Measurements from ENCODE around the gene GHRH. TPM values are rescaled to one million over a fixed set of nuclear protein-coding genes. Genes with fewer than 3 reads are reported as not detected.

GHRH gene
- total and polyA plus RNA-seq, 4 donors: not detected

DNA sequence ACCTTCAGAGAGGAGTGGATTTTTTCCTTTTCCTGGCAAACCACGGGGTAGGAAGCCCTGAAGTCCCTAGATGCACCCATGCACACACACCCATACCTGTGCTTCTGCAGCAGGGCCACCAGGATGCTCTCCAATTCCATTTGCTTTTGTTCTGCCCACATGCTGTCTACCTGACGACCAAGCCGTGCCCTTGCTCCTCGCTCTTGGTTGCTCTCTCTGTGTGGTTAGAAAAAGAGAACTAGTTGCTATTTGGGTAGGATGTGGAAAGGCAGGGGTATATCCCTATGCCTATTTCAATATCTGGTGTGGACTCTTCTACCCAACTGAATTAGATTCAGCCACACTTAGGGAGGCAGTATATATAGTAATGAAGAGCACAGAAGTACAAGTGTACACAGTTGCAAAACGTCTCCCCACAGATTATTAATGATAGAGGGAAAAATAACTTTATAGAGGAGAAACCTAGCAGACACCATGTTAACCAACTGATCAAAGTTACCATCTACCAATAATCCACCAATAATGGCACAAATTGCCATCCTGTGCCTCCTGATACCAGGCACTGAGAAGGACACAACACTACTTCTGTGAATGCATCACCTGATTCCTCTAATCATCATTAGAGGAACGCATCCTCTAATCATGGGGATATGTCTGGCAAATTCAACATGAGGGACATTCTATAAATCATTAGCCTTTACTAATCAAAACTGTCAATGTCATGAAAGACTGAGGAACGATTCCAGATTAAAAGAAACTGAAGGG, 7.3 kb downstream of the GHRH start:
- TF ChIP-seq GABPA (IDR thresholded peaks at IDR 0.05 in 1 of 2, conservative IDR thresholded peaks at IDR 0.05 in 1 of 2): no peak
- no peak for TF ChIP-seq HNF4G (IDR thresholded peaks at IDR 0.05)
- TF ChIP-seq SP1 (IDR thresholded peaks at IDR 0.05): no peak
- TF ChIP-seq, protein P1, sequence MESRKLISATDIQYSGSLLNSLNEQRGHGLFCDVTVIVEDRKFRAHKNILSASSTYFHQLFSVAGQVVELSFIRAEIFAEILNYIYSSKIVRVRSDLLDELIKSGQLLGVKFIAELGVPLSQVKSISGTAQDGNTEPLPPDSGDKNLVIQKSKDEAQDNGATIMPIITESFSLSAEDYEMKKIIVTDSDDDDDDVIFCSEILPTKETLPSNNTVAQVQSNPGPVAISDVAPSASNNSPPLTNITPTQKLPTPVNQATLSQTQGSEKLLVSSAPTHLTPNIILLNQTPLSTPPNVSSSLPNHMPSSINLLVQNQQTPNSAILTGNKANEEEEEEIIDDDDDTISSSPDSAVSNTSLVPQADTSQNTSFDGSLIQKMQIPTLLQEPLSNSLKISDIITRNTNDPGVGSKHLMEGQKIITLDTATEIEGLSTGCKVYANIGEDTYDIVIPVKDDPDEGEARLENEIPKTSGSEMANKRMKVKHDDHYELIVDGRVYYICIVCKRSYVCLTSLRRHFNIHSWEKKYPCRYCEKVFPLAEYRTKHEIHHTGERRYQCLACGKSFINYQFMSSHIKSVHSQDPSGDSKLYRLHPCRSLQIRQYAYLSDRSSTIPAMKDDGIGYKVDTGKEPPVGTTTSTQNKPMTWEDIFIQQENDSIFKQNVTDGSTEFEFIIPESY (IDR thresholded peaks at IDR 0.05): no peak
- TF ChIP-seq, protein P2, sequence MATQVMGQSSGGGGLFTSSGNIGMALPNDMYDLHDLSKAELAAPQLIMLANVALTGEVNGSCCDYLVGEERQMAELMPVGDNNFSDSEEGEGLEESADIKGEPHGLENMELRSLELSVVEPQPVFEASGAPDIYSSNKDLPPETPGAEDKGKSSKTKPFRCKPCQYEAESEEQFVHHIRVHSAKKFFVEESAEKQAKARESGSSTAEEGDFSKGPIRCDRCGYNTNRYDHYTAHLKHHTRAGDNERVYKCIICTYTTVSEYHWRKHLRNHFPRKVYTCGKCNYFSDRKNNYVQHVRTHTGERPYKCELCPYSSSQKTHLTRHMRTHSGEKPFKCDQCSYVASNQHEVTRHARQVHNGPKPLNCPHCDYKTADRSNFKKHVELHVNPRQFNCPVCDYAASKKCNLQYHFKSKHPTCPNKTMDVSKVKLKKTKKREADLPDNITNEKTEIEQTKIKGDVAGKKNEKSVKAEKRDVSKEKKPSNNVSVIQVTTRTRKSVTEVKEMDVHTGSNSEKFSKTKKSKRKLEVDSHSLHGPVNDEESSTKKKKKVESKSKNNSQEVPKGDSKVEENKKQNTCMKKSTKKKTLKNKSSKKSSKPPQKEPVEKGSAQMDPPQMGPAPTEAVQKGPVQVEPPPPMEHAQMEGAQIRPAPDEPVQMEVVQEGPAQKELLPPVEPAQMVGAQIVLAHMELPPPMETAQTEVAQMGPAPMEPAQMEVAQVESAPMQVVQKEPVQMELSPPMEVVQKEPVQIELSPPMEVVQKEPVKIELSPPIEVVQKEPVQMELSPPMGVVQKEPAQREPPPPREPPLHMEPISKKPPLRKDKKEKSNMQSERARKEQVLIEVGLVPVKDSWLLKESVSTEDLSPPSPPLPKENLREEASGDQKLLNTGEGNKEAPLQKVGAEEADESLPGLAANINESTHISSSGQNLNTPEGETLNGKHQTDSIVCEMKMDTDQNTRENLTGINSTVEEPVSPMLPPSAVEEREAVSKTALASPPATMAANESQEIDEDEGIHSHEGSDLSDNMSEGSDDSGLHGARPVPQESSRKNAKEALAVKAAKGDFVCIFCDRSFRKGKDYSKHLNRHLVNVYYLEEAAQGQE (IDR thresholded peaks at IDR 0.05): no peak
- no peak for TF ChIP-seq NR2F2 (IDR thresholded peaks at IDR 0.05)
- TF ChIP-seq, protein P3, sequence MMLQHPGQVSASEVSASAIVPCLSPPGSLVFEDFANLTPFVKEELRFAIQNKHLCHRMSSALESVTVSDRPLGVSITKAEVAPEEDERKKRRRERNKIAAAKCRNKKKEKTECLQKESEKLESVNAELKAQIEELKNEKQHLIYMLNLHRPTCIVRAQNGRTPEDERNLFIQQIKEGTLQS (IDR thresholded peaks at IDR 0.05): no peak
- TF ChIP-seq, protein P4, sequence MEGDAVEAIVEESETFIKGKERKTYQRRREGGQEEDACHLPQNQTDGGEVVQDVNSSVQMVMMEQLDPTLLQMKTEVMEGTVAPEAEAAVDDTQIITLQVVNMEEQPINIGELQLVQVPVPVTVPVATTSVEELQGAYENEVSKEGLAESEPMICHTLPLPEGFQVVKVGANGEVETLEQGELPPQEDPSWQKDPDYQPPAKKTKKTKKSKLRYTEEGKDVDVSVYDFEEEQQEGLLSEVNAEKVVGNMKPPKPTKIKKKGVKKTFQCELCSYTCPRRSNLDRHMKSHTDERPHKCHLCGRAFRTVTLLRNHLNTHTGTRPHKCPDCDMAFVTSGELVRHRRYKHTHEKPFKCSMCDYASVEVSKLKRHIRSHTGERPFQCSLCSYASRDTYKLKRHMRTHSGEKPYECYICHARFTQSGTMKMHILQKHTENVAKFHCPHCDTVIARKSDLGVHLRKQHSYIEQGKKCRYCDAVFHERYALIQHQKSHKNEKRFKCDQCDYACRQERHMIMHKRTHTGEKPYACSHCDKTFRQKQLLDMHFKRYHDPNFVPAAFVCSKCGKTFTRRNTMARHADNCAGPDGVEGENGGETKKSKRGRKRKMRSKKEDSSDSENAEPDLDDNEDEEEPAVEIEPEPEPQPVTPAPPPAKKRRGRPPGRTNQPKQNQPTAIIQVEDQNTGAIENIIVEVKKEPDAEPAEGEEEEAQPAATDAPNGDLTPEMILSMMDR (IDR thresholded peaks at IDR 0.05; ENCODE audit: low read depth, low read length, missing input control): no peak
- no peak for TF ChIP-seq FOXA2 (IDR thresholded peaks at IDR 0.05)
- TF ChIP-seq JUND (IDR thresholded peaks at IDR 0.05): no peak
- no peak for TF ChIP-seq RAD21 (IDR thresholded peaks at IDR 0.05)
- TF ChIP-seq HNF4A (conservative IDR thresholded peaks at IDR 0.05): no peak
- no peak for TF ChIP-seq YY1 (IDR thresholded peaks at IDR 0.05)
- TF ChIP-seq RXRA (IDR thresholded peaks at IDR 0.05): no peak
- TF ChIP-seq EGR1 (IDR thresholded peaks at IDR 0.05; ENCODE audit: low read depth in 2 of 2): no peak

DNA sequence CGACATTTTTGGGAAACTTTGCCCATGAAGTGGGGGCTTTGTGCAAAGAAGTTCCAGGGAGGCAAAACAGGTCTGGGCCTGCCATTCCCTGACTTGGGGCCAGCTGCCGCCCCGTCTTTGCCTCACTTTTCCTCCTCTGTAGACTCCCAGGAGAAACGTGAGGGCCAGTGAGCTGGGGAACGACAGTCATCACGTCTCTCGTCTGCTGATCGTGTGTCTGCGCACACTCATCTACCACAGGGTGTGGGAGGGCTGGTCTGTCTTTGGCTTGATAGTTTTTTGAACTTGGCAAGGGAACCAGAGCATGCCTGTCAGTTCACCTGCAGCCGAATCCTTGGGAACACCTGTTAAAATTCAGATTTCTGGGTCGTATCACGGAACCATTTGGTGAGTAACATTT, 8.5 kb downstream of the GHRH start:
- TF ChIP-seq JUND (IDR thresholded peaks at IDR 0.05): no peak
- TF ChIP-seq, protein P2 (IDR thresholded peaks at IDR 0.05): no peak
- no peaks in the 10 kb centered on the region for H3K27me3 ChIP-seq (ENCODE audit: control insufficient read depth in 4 of 4, insufficient read depth in 4 of 4, low read length in 3 of 4)
- H3K27ac ChIP-seq (ENCODE audit: low read depth in 1 of 2, low read length in 2 of 2): no peak overlapping the region
- no peaks in the 10 kb centered on the region for H3K36me3 ChIP-seq (ENCODE audit: control insufficient read depth in 4 of 4, insufficient read depth in 3 of 4, low read depth in 1 of 4, low read length in 3 of 4)
- H3K9ac ChIP-seq (ENCODE audit: low read depth in 1 of 2, low read length in 2 of 2): no peak overlapping the region
- 94% methylated on average over 12 of the region's 12 CpGs for WGBS
- H3K4me1 ChIP-seq (ENCODE audit: control insufficient read depth in 4 of 4, insufficient read depth in 4 of 4, low read length in 3 of 4): no peaks in the 10 kb centered on the region
- H3K4me3 ChIP-seq (ENCODE audit: low read depth in 1 of 3, low read length in 3 of 3): no peak overlapping the region
- DNase-seq (ENCODE audit: low spot score): no peak
- peaks cover 0 to 5% (median 2%) of the 10 kb centered on the region in 4 donors for H3K9me3 ChIP-seq (ENCODE audit: control insufficient read depth in 4 of 4, low read length in 3 of 4)

More for the DNA sequence above, 7.3 kb downstream of the GHRH start:
- 83% methylated on average over 7 of the region's 7 CpGs for WGBS
- Histone ChIP-seq H3K36me3 (ENCODE audit: control insufficient read depth in 4 of 4, insufficient read depth in 3 of 4, low read depth in 1 of 4, low read length in 3 of 4) (no peaks in the 10 kb centered on the region), H3K9ac (ENCODE audit: low read depth in 1 of 2, low read length in 2 of 2) (no peak overlapping the region), H3K27me3 (ENCODE audit: control insufficient read depth in 4 of 4, insufficient read depth in 4 of 4, low read length in 3 of 4) (no peaks in the 10 kb centered on the region), H3K4me3 (ENCODE audit: low read depth in 1 of 3, low read length in 3 of 3) (no peak overlapping the region), H3K27ac (ENCODE audit: low read depth in 1 of 2, low read length in 2 of 2) (no peak overlapping the region), H3K4me1 (ENCODE audit: control insufficient read depth in 4 of 4, insufficient read depth in 4 of 4, low read length in 3 of 4) (no peaks in the 10 kb centered on the region), H3K9me3 (ENCODE audit: control insufficient read depth in 4 of 4, low read length in 3 of 4) (peaks cover 0 to 5% (median 2%) of the 10 kb centered on the region in 4 donors)
- no peak for DNase-seq (ENCODE audit: low spot score)

Measured in liver (tissue), 9 donors.